D721Med (cell line): Measurements from ENCODE around the gene IER5.

Source experiments
- DNase-seq: peaks from one replicate; pipeline ENCODE4 v3.0.0; 2011; ENCODE audit warnings: low spot score; ENCODE audit not compliant: insufficient read length
- FAIRE-seq: peaks from 2 replicates; lab custom pipeline; 2011; peaks lifted over from hg19 to GRCh38; lab: Jason Lieb, UNC
- CTCF ChIP-seq: IDR thresholded peaks from 2 replicates; pipeline ENCODE4 v1.5.1; 2012; ENCODE audit warnings: mild to moderate bottlenecking, control low read depth; ENCODE audit not compliant: insufficient read depth; ENCODE audit errors: missing control alignments

IER5 gene

GRCh38 chr1:181128592-181129497 lies 40.3 kb downstream of the IER5 start:
- DNase-seq (peak; percentile 92), FAIRE-seq (no peak)
- no peak for TF ChIP-seq CTCF

- FAIRE-seq, result no peak
- TF ChIP-seq CTCF, result no peak
- no peak for DNase-seq
Measured at GRCh38 chr1:181129771-181130606, 41.5 kb downstream of the IER5 start.

- FAIRE-seq, result no peak
- TF ChIP-seq CTCF, result no peak
- no peak for DNase-seq
Measured at GRCh38 chr1:181131255-181131941, 42.9 kb downstream of the IER5 start.

GRCh38 chr1:181133441-181133951 lies 45.0 kb downstream of the IER5 start:
- no peak for TF ChIP-seq CTCF
- DNase-seq (no peak), FAIRE-seq (no peak)

- DNase-seq (no peak), FAIRE-seq (no peak)
- no peak for TF ChIP-seq CTCF
Measured at GRCh38 chr1:181133969-181134418, 45.5 kb downstream of the IER5 start.

- DNase-seq (no peak), FAIRE-seq (no peak)
- no peak for TF ChIP-seq CTCF
Measured at GRCh38 chr1:181134543-181135436, 46.3 kb downstream of the IER5 start.
